Keratinocyte (primary cell): ENCODE results near the gene AKAP13. TPM values are rescaled to one million over a fixed set of nuclear protein-coding genes. Genes with fewer than 3 reads are reported as not detected.
"Not testable (repeated sequence)": the region's sequence is repeated elsewhere in the genome, so short reads cannot be mapped to it uniquely, and the experiment has no call there.

Source experiments
- DNase-seq: peaks from one replicate; pipeline ENCODE4 v3.0.0-alpha.2; 2011; ENCODE audit warnings: low read depth, missing footprints, low spot score
- FAIRE-seq: peaks from 2 replicates; lab custom pipeline; 2011; peaks lifted over from hg19 to GRCh38; lab: Jason Lieb, UNC
- H2AFZ ChIP-seq: 2 replicates; pipeline ENCODE4 v1.6.0; 2012; ENCODE audit warnings: low read length, control low read depth, inconsistent platforms; ENCODE audit not compliant: control insufficient read depth
- H3K27ac ChIP-seq: 2 replicates; pipeline ENCODE4 v1.5.1; 2011; ENCODE audit warnings: low read length; ENCODE audit not compliant: control insufficient read depth, insufficient read depth
- H3K27me3 ChIP-seq: 3 replicates; pipeline ENCODE4 v1.6.0; 2011; ENCODE audit warnings: low read length; ENCODE audit not compliant: control insufficient read depth, insufficient read depth; ENCODE audit errors: extremely low read depth
- H3K36me3 ChIP-seq, 2 experiments: 2 replicates in 1 of 2; 3 replicates in 1 of 2; pipeline ENCODE4 v1.5.1; 2011; ENCODE audit warnings: low read length in 2 of 2, mild to moderate bottlenecking in 1 of 2; ENCODE audit not compliant: control insufficient read depth in 2 of 2, insufficient read depth in 2 of 2; ENCODE audit errors: extremely low read depth in 1 of 2
- H3K4me1 ChIP-seq: 3 replicates; pipeline ENCODE4 v1.5.1; 2011; ENCODE audit warnings: low read length; ENCODE audit not compliant: control insufficient read depth, insufficient read depth; ENCODE audit errors: extremely low read depth
- H3K4me2 ChIP-seq: 3 replicates; pipeline ENCODE4 v1.6.0; 2011; ENCODE audit warnings: low read depth, low read length; ENCODE audit not compliant: control insufficient read depth, insufficient read depth; ENCODE audit errors: extremely low read depth
- H3K4me3 ChIP-seq, 3 experiments: fragments of 200-600 bp in 1 of 3; sonication (generic) in 1 of 3; 2 replicates in 2 of 3; 3 replicates in 1 of 3; pipeline ENCODE4 v1.5.1; 2011 to 2016; ENCODE audit warnings: low read length in 3 of 3, mild to moderate bottlenecking in 3 of 3, control low read depth in 2 of 3, inconsistent platforms in 1 of 3, low read depth in 1 of 3, mixed read lengths in 1 of 3, mixed run types in 1 of 3, moderate library complexity in 1 of 3; ENCODE audit not compliant: control insufficient read depth in 2 of 3, insufficient read depth in 2 of 3; ENCODE audit errors: extremely low read depth in 1 of 3
- H3K79me2 ChIP-seq: 2 replicates; pipeline ENCODE4 v1.6.0; 2012; ENCODE audit warnings: low read length; ENCODE audit not compliant: control insufficient read depth, insufficient read depth
- H3K9ac ChIP-seq: 3 replicates; pipeline ENCODE4 v1.6.0; 2011; ENCODE audit warnings: low read length; ENCODE audit not compliant: control insufficient read depth, insufficient read depth; ENCODE audit errors: extremely low read depth
- H3K9me1 ChIP-seq: 3 replicates; pipeline ENCODE4 v1.6.0; 2011; ENCODE audit warnings: low read length; ENCODE audit not compliant: control insufficient read depth, insufficient read depth; ENCODE audit errors: extremely low read depth
- H3K9me3 ChIP-seq: 2 replicates; pipeline ENCODE4 v1.5.1; 2012; ENCODE audit warnings: low read depth, low read length; ENCODE audit not compliant: control insufficient read depth
- H4K20me1 ChIP-seq: 3 replicates; pipeline ENCODE4 v1.6.0; 2011; ENCODE audit warnings: low read length; ENCODE audit not compliant: control insufficient read depth, insufficient read depth; ENCODE audit errors: extremely low read depth
- CTCF ChIP-seq, 3 experiments: IDR thresholded peaks in 1 of 3; conservative IDR thresholded peaks in 1 of 3; optimal IDR thresholded peaks in 1 of 3; 2 replicates in 2 of 3; 3 replicates in 1 of 3; pipeline versions ENCODE3 to v1.5.1; 2011; ENCODE audit warnings: low read length in 3 of 3, mild to moderate bottlenecking in 3 of 3, moderate library complexity in 2 of 3, control low read depth in 1 of 3, inconsistent platforms in 1 of 3; ENCODE audit not compliant: insufficient read depth in 2 of 3; ENCODE audit errors: extremely low read depth in 1 of 3
- EZH2 ChIP-seq: IDR thresholded peaks from one replicate; pipeline ENCODE4 v1.6.1; 2012; ENCODE audit warnings: inconsistent platforms, mild to moderate bottlenecking, low read length, moderate library complexity
- dilution Hi-C: fragments of 300-500 bp; cut with MboI; formaldehyde crosslinking; loops from one replicate; pipeline ENCODE4 v1.7.0; 2020; ENCODE audit warnings: low sequenced_read_pairs; ENCODE audit not compliant: extremely low pct_ligation_motif_present
- polyA plus RNA-seq, 5 experiments: library from polyadenylated mRNA; depleted of rRNA in 3 of 5; stranded (reverse) in 3 of 5; stranded (forward) in 1 of 5; unstranded in 1 of 5; fragments of >200 nt; gene quantifications; 1 replicate in 1 of 5; 2 replicates in 3 of 5; 3 replicates in 1 of 5; pipeline versions ENCODE4 v1.2.1 to v1.2.3, GENCODE V29; 2011 to 2012; ENCODE audit warnings: missing spikeins in 2 of 5, low read depth in 1 of 5, low replicate concordance in 1 of 5

The AKAP13 gene
- polyA plus RNA-seq, 1 donor (not counting 4 experiments of a cell fraction or from before 2014, with no cell fraction given) = 16.7 TPM

GRCh38 chr15:85485956-85486567 lies 105.7 kb downstream of the AKAP13 start:
- Histone ChIP-seq H3K4me3 (no peak overlapping the region), H2AFZ (no peak overlapping the region), H3K27ac (no peak overlapping the region), H3K4me2 (no peak overlapping the region), H3K27me3 (no peaks in the 10 kb centered on the region), H3K9me3 (no peaks in the 10 kb centered on the region), H3K4me1 (peaks cover 16% of the 10 kb centered on the region), H4K20me1 (no peaks in the 10 kb centered on the region), H3K36me3 (no peaks in the 10 kb centered on the region), H3K9me1 (no peaks in the 10 kb centered on the region), H3K9ac (no peak overlapping the region), H3K79me2 (peaks cover 51% of the 10 kb centered on the region)
- peak; percentile 39 for FAIRE-seq
- DNase-seq = peak; percentile 78
- dilution Hi-C loops = no loop called here
- peak in 2 of 3 experiments; percentile 67 to 69 for TF ChIP-seq CTCF (optimal IDR thresholded peaks at IDR 0.05 in 1 of 3, IDR thresholded peaks at IDR 0.05 in 1 of 3, conservative IDR thresholded peaks at IDR 0.05 in 1 of 3; ENCODE audit: extremely low read depth in 1 of 3, insufficient read depth in 2 of 3, low read length in 3 of 3)
- TF ChIP-seq EZH2 = no peak

- H3K9me3 ChIP-seq, H2AFZ ChIP-seq, H3K4me3 ChIP-seq, H4K20me1 ChIP-seq, H3K9ac ChIP-seq, H3K4me2 ChIP-seq, H3K27me3 ChIP-seq, H3K36me3 ChIP-seq, FAIRE-seq, dilution Hi-C loops, DNase-seq, H3K9me1 ChIP-seq, H3K27ac ChIP-seq: not testable (repeated sequence)
- Histone ChIP-seq H3K79me2 (peaks cover 50% of the 10 kb centered on the region), H3K4me1 (peaks cover 10% of the 10 kb centered on the region)
These were observed 107.4 kb downstream of the AKAP13 start for GRCh38 chr15:85487796-85488195.

- peaks cover 51% of the 10 kb centered on the region for H3K79me2 ChIP-seq
- TF ChIP-seq CTCF (optimal IDR thresholded peaks at IDR 0.05 in 1 of 3, IDR thresholded peaks at IDR 0.05 in 1 of 3, conservative IDR thresholded peaks at IDR 0.05 in 1 of 3; ENCODE audit: extremely low read depth in 1 of 3, insufficient read depth in 2 of 3, low read length in 3 of 3) (no peak), EZH2 (no peak)
- no peak overlapping the region for H2AFZ ChIP-seq
- no peaks in the 10 kb centered on the region for H3K9me1 ChIP-seq
- no peaks in the 10 kb centered on the region for H4K20me1 ChIP-seq
- H3K27ac ChIP-seq = no peak overlapping the region
- peaks cover 6% of the 10 kb centered on the region for H3K4me1 ChIP-seq
- H3K9ac ChIP-seq = no peak overlapping the region
- no peaks in the 10 kb centered on the region for H3K27me3 ChIP-seq
- FAIRE-seq = no peak
- no peak overlapping the region for H3K4me3 ChIP-seq
- dilution Hi-C loops = no loop called here
- no peaks in the 10 kb centered on the region for H3K9me3 ChIP-seq
- H3K36me3 ChIP-seq = no peaks in the 10 kb centered on the region
- no peak overlapping the region for H3K4me2 ChIP-seq
- DNase-seq = no peak
These were observed 108.6 kb downstream of the AKAP13 start for GRCh38 chr15:85488997-85489396.
